Non-pigmented ciliary epithelial cell (primary cell): ENCODE data around the gene TMOD1.
A peak's percentile ranks its signal among the peaks of the same experiment; 100 is the strongest.
"Not testable (repeated sequence)": the region's sequence is repeated elsewhere in the genome, so short reads cannot be mapped to it uniquely, and the experiment has no call there.

Experiments used
- DNase-seq: peaks from one replicate; pipeline ENCODE4 v3.0.0-alpha.2; 2010; ENCODE audit warnings: low read depth

Gene TMOD1

DNA sequence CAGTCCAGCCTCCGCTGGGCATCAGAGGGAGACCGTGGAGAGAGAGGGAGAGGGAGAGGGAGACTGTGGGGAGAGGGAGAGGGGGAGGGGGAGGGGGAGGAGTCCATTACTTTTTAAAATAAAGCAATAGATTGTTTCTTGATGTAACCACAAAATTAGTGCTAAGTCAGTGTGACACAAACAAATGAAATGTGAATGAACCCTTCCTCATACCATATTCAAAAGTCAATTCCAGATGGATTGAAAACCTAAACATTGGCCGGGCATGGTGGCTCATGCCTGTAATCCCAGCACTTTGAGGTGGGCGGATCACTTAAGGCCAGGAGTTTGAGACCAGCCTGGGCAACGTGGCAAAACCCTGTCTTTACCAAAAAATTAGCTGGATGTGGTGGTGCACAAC lies 2.6 kb upstream of the TMOD1 start:
- not testable (repeated sequence) for DNase-seq

DNA sequence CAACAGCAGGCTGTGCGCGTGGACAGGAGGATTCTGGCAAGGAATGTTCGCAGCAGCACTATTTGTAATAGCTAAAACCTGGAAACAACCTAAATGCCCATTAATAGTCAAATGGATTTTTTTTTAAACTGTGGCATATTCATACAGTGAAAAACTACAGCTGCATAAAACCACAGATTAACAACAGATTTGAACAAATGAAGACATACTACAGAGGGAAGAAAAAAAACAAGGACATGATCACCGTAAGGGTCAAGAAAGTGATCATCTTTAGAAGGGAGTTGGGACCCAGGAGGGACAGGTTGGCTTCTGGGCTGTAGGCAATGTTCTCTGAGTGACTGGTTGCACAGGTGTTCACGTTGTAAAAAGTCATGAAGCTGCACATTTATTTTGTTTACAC lies 1.2 kb upstream of the TMOD1 start:
- DNase-seq: no peak

DNA sequence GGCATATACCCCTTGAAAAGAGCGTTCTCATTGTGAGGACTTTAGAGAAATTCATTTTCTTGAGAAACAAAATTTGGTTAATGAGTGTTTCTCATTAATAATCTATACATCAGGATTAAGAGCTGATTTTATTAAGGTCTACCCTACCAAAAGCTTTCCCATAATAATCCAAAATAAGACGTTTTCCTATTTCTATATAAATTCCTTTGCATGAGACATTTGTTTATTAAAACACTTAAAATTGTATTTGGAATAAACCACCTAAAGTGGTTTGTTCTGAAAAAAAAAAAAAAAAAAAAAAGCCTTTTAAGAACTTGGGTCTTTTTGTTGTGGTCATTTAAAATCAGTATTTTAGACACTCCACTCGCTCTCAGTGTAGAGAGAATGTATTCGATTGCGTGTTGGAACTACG lies 695 bp upstream of the TMOD1 start:
- no peak for DNase-seq

DNA sequence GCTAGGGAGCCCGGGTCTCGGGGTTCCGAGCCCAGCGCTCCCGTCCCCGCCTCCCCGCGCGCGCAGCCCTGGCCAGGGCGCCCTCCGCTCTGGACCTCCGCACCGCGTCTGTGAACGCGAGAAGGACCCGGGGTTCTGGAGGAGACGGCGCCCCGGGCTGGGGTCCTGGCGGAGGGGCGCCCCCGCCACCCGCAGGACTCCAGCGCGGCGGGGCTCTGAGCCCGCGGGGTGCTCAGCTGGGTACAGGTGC lies 431 bp downstream of the TMOD1 start:
- DNase-seq: no peak

DNA sequence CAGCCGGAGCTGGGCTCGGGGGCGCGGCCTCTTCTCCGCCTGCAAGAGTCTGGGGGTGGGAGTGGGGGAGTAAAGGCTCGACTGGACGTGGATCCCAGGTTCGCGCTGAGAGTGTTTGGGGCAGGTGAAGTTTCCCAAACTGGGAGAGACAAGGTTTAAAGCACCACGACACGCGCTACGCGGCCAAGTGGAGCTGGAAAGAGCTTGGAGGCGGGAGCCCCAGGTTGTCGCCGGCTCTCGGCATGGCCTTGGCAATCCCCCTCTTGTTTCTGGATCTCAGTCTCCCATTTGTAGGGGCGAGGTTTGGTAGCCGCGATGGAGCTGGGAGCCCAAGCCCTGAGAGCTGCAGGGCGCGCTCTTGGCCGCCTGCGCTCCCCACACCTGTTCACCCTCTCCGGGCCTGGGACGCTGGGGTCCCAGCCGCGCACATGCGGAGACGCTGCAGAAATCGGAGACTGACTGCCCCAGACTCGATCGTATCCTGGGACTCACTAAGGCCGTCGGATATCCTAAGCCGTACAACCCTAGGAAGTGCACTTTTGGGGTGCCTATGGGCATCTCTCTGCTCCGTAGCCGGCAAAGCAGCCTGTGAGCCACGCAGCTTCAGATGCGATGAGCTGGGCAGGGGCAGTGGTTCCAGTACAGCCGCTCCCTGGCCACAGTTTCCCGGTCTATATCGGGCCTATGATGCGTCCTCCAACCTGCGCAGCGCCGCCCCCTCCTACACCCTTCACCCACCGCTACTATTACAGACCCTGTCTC lies 937 bp downstream of the TMOD1 start:
- no peak for DNase-seq

DNA sequence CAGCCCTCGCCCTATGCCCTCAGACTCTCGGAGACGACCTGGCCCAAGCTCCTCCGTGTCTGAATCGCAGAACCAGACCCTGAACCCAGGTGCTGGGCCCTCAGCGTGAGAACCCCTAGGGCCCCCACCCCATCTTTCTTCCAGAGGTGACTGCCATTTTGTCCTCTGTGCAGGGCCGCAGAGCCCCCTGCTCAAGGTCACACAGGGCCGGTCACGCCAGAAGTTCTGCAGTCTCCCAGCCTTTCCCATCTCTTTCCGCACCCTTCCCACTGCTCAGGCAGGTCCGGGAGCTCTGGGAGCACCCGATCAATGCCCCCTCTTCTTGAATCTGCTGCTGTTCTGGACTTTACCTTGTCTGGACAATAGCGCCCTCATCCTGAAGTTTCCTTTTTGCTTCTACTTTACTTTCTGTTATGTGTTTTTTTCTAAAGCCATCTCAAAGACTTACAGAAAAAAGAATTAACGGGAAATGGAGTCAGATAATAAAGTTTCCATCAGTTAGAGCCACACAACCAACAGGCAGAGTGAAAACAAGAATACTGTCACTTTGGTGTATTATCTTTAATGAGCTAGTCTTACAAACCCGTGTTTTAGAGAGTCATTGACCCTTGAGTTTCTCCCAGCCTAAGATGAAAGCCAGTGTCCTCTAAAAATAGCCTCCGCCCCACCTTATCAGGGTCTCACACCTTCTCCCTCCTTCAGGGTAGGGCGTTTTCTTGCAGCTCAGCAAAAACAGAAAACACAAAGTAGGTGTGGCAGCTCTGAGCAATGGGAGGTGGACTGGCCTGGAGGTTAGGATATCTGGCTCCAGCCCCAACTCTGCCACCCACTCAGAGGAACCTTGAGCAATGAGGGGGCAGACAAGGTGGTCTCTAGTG lies 1.8 kb downstream of the TMOD1 start:
- no peak for DNase-seq

DNA sequence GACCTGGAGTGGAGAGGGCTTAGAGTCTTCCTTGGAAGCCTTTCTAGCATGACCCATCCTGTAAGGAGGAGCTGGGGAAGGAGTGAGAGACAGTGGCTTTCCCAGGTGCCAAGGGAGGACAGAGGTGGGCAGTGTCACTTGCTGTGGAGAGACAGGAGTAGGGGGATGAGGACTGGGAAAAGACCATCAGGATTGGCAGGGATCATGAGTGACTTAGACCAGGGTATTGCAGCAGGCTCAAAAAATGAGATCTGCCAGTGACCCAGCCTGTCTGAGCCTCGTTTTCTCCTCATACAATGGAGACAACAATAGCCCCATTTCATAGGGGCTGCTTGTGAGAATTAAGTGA lies 2.4 kb downstream of the TMOD1 start:
- DNase-seq: no peak

DNA sequence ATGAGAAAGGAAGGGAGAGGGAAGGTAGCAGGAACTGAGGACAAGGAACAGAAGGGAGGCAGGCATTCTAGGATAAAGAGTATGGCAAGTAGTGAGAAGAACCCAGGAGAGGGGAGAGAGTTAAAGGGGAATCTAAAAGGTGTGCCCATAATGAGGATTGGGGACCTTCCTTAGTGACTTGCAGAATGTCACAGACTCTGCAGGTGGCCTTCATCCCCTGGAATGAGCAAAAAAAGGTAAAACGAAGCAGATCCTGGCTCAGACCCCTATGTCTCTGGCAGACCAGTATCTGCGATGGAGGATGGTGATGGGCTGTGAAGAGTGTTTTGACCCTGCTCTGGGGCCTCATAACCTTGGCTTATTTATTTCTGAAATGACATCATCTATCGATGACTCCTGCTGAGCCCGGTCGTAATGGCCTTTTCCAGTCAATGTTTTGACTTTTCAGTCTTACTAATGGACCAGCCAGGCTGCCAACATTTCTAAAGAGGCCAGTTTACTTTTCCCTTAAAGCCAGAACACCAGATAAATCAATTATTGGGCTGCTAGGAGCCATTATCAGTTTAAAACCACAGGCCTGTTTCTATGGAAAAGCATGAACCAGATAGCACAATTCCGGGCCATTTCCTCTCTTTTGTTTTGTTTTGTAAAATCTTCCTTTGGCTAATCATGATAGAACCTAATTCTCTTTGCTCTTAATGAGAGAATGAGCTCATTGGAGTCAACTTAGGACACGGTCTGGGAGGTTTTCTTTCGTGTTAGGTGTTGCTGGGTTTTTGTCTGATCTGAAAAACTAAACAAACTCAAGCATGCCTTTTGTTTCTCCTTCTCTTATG lies 3.1 kb downstream of the TMOD1 start:
- DNase-seq: no peak

DNA sequence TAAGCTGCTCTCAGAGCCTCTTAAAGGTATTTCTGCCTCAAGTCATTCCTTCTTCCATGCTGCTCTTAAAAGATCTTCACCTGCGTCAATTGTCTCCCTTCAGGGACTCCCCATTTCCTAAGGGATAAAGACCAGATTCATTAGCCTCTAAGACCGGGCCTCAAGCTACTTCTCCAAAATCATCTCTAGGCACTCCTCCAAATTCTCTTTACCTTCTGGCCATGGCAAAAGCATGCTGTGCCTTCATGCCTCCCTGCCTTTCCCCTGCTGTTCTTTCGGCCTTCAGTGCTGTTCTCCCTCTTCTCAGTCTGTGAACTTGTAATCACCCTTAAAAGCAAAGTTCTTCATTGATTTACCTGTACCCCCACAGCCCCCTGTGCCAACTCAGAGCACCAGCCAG lies 4.4 kb downstream of the TMOD1 start:
- no peak for DNase-seq

DNA sequence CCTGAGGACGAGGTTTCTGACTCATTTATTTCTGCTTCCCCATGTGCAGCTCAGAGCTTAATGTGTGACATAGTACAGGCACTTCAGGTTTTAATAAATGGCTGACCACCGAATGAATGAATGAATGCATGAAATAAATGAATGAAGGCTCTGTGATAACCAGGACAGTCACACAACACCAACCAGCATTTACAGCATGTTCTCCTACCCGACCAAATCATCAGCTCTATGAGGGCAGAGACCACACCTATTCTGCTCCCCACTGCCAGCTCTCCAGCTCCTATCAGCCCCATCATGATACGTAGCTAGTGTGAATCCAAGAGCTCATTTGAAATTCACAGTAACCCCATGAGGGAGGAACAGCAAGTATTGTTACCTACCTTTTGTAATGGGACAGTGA lies 4.8 kb downstream of the TMOD1 start:
- no peak for DNase-seq

DNA sequence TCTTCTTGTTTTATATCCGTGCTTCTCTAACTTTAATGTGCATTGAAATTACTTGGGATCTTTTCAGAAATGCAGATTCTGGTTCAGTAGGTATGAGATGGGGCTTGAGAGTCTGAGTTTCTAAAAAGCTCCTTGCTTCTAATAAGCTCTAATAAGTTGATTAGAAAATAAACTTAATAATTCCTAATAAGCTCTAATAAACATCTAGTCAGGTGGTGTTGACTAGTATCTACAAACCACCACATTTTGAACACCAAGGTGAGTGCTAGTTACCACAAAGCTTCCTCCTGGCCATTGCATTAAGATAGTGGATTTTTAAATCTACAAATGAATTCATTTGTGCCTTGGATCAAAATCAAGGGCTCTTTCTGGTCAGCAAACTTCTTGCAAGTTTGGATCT lies 5.3 kb downstream of the TMOD1 start:
- no peak for DNase-seq

DNA sequence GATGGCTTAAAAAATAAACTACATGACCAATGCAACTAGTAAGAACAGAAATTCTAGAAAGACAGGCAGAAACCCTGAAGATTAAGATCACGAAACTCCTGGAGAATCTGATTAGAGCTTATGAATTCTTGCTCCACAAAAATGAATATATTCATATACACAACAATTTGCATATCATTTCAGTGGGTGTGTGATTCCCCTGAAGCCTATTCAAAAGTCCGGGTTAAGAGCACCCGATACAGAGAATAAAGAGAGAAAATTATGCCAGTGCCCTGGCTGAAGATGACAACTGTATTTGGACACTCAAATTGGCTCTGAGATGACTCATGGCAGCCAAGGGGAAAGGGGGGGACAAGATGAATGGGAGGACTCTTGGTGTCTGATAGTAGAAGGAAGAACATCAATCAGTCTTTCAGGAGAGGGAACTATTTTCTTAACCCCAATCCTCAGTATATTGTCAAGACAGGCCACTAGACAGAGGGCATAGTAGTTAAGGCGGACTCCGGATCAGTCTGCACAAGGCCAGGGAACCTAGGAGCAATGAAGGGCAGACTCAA lies 6.0 kb downstream of the TMOD1 start:
- no peak for DNase-seq

DNA sequence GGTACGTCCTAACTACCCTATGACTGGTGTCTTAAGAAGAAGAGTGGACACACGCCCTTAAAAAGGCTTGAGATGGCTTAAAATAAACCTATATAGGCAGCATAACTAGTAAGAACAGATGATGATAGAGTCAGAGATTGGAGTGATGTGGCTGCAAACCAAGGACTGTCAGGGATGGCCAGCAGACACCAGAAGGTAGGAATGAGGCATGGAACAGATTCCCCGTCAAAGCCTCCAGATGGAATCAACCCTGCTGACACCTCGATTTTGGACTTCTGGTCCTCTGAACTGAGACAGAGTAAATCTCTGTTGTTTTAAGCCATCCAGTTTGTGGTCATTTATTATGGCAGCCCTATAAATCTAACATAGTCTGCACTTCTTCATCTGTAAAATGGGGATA lies 7.4 kb downstream of the TMOD1 start:
- DNase-seq: no peak

DNA sequence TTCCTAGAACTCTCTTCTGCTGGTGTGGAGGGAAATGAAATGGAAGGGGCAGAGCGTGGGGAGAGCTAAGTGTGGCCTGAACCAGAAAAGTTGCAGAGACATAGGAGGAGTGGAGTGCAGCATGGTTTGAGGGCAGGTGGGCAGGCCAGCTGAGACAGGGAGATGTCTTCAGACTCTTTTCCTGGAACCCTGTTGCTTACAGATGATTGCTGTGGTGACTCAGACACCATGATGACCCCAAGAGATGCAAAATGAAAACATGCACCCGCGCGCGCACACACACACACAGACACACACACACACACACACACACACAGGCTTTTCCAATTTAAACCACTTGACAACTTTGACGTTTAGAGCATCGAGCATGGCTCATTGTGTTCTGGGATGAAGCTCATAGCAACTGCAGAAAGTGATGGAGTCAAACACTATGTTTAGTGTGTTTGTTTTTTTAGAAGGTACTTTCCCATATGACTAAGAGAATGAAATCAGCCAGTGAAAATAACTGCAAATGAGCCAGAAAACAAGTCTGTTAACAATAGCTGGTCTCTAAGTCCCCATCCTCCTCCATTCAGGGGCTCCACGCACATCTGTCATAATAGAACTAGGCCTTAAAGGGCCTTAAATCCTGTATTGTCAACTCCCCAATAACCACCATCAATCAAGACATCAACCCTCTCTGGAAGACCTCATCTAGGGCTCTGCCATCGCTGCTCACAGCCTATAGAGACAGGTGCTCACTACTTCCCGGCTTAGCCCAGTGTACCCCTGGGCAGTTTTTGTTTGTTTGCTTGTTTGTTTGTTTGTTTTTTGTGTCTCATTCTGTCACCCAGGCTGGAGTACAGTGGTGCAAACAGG lies 9.6 kb downstream of the TMOD1 start:
- DNase-seq: peak; percentile 49

DNA sequence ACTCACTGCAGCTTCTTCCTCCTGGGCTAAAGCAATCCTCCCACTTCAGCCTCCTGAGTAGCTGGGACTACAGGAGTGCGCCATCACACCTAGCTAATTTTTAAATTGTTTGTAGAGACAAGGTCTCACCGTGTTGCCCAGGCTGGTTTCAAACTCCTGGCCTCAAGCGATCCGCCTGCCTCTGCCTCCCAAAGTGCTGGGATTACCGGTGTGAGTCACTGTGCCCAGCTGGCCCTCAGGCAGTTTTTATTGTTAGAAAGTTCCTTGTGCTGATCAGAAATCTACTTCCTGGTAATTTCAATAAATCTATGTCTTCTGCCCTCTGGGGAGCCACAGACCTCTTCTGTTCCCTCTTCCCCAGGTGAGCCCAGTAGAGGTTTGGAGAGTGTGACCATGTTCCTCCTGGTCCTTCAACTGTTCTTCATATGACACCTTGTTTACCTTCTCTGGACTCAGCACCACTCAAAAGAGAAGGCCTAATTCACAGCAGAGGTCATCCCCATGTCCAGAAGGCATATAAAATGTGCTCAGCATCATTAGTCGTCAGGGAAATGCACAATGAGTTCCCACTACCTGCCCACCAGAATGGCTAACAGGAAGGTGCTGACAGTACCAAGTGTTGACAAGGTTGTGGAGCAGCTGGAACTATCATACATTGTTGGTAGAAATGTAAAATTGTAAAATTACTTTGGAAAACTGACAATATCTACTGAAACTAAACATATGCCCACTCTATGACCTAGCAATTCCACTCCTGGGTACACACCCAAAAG lies 10.4 kb downstream of the TMOD1 start:
- no peak for DNase-seq

DNA sequence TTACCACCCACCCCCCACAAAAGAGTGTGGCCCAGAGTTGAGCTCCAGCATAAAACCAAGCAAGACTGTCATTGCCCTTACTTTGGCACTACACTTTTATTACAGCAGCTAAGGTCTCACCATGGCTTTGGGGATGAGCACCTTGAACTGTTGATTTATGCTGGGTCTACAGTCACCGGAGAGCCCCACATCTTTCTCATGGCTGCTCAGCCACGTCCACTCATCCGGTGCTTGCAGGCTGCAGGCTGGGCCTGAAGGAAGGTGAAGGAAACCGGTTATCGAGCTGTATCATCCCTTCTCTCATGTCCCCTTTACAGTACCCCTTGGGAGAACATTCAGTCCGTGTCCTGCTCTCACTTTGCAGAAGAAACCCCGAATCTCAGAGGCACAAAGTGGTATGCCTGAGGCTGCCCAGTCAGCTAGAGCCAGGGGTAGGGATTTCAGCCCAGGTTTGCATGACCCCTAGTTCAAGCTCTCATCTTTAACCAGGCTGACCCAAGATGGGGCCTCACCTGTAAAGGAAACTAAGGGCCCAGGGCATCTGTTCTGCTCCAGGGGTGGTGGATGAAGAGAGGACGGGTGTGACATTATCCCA lies 11.6 kb downstream of the TMOD1 start:
- no peak for DNase-seq

DNA sequence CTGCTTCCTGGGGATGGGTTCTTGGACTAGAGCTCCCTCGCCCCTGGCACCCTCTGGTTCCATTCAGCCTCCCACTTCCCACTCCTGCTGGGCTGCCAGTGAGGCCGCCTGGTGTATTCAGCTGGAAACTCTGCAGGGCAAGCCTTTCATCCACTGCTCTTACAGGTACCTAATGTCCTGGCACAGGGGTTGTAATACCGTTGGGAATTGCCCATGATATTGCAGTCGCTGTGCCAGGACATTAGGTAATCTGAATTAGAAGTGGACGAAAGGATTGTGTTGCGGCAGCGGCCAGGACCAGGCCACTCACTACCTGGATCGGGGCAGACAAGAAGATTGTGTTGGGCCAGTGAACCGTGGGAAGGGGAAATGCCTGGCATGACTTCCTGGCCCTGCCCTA lies 13.1 kb downstream of the TMOD1 start:
- no peak for DNase-seq

DNA sequence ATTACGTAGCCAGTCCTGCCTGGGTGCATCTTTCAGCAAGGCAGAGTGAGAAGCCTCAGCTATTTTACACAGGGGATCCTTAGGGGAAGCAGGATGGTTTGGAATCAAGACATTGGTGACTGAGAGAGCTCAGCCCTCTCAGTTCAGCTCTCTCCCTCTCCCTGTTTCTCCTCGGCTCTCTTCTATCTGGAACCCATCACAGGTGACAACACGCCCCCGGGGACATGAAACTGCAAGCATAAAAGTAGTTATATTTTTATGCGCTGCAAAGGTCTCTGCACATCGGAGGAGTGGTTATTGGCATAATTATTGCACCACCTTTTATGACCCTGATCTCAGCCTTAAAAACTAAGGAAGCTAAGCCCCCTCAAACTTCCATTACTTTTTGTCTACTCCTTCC lies 14.2 kb downstream of the TMOD1 start:
- DNase-seq: no peak

DNA sequence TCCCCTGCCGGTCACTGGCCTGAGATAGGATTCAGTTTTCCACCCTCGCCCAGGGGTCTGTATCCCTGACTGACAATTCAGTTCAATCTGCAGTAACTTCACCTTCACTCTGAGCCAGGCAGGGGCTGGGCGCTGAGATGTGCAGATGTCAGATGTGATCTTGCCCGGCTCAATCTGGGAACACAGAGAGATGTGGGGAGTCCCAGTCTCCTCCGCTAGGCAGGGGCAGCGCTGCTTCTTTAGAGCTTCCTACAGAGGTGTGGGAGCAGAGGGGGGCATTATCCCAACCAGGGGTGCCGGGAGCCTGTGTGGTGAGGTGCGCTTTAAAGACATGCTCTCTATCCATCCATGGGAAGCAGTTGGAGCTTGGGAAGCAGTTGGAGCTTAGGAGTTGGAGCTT lies 14.6 kb downstream of the TMOD1 start:
- no peak for DNase-seq

DNA sequence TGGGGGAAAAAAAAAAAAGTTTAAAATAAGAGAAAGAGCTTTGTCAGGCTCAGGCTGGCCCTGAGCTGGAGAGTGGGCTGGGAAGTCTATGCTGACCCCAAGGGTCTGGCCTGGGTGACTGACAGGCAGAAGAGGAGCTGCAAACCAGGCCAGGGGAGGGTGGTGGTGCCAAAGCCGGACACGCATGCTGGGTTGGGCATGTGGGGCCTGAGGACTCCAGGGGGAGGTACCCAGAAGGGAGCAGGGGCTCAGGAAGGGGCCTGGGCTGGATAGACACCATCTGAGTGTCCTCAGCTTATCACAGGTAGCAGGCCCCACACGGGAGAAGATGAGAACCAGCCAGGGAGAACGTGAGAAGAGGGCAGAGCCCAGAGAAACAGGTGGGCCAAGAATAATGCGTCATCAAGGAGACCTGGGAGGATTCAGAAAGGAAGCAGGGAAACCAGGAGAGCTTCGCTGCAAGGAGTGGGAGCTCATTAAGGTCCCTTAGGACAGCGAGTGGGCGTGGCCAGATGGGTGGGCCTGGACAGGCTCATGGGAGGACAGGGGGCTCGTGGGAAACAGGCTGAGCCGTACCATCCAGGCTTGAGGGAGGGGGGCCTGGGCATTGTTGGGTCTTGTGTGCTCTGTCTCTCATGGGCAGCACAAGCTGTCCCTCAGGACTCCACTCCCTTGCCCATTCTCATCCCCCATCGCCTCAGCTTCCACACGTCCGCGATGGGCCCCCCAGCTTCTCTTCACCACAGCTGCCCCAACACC lies 16.0 kb downstream of the TMOD1 start:
- no peak for DNase-seq
